Measurements from ENCODE around the gene PRF1.

DNA sequence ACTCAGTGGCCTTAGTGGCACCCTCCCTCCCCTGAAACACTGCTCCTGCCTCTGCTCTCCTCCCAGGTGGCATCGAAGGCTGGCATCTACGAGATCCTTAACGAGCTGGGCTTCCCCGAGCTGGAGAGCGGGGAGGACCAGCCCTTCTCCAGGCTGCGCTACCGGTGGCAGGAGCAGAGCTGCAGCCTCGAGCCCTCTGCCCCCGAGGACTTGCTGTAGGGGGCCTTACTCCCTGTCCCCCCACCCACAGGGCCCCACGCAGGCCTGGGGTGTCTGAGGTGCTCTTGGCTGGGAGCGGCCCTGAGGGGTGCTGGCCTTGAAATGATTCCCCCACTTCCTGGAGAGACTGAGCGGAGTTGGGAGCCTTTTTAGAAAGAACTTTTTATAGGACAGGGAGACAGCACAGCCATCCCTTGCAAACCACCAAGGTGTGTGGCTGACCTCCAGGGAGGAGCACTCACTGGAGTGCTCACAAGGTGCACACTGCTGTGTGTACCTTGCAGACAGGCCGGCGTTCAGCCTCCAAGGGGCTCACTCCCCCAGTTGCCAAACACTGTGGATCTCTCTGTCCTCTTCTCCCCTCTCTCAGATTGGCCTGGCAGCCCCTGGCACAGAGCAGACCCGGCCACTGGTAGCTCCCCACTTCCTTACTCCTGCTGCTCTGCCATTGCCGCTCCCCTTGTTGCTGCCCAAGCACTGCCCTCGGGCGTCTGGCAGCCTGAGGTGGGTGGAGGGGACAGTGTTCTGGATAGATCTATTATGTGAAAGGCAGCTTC is 35.8 kb downstream of the PRF1 start:
- TF ChIP-seq, protein P1, sequence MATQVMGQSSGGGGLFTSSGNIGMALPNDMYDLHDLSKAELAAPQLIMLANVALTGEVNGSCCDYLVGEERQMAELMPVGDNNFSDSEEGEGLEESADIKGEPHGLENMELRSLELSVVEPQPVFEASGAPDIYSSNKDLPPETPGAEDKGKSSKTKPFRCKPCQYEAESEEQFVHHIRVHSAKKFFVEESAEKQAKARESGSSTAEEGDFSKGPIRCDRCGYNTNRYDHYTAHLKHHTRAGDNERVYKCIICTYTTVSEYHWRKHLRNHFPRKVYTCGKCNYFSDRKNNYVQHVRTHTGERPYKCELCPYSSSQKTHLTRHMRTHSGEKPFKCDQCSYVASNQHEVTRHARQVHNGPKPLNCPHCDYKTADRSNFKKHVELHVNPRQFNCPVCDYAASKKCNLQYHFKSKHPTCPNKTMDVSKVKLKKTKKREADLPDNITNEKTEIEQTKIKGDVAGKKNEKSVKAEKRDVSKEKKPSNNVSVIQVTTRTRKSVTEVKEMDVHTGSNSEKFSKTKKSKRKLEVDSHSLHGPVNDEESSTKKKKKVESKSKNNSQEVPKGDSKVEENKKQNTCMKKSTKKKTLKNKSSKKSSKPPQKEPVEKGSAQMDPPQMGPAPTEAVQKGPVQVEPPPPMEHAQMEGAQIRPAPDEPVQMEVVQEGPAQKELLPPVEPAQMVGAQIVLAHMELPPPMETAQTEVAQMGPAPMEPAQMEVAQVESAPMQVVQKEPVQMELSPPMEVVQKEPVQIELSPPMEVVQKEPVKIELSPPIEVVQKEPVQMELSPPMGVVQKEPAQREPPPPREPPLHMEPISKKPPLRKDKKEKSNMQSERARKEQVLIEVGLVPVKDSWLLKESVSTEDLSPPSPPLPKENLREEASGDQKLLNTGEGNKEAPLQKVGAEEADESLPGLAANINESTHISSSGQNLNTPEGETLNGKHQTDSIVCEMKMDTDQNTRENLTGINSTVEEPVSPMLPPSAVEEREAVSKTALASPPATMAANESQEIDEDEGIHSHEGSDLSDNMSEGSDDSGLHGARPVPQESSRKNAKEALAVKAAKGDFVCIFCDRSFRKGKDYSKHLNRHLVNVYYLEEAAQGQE (IDR thresholded peaks at IDR 0.05): no peak
- TF ChIP-seq, protein P2, sequence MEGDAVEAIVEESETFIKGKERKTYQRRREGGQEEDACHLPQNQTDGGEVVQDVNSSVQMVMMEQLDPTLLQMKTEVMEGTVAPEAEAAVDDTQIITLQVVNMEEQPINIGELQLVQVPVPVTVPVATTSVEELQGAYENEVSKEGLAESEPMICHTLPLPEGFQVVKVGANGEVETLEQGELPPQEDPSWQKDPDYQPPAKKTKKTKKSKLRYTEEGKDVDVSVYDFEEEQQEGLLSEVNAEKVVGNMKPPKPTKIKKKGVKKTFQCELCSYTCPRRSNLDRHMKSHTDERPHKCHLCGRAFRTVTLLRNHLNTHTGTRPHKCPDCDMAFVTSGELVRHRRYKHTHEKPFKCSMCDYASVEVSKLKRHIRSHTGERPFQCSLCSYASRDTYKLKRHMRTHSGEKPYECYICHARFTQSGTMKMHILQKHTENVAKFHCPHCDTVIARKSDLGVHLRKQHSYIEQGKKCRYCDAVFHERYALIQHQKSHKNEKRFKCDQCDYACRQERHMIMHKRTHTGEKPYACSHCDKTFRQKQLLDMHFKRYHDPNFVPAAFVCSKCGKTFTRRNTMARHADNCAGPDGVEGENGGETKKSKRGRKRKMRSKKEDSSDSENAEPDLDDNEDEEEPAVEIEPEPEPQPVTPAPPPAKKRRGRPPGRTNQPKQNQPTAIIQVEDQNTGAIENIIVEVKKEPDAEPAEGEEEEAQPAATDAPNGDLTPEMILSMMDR (IDR thresholded peaks at IDR 0.05; ENCODE audit: low read depth, low read length, missing input control): no peak
- TF ChIP-seq TAF1 (conservative IDR thresholded peaks at IDR 0.05) (no peak), JUND (IDR thresholded peaks at IDR 0.05) (no peak), EGR1 (IDR thresholded peaks at IDR 0.05; ENCODE audit: low read depth in 2 of 2) (no peak), YY1 (IDR thresholded peaks at IDR 0.05) (no peak)
- TF ChIP-seq, protein P3, sequence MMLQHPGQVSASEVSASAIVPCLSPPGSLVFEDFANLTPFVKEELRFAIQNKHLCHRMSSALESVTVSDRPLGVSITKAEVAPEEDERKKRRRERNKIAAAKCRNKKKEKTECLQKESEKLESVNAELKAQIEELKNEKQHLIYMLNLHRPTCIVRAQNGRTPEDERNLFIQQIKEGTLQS (IDR thresholded peaks at IDR 0.05): no peak
